HAP-1 (cell line): Measurements from ENCODE around the gene SPA17.

Experiments
- DNase-seq, 2 experiments: peaks; one replicate each; pipeline ENCODE4 v3.0.0-alpha.2; 2016 to 2020; ENCODE audit warnings: low spot score in 2 of 2
- H3K27me3 ChIP-seq: fragments of 250-450 bp; sonication (Bioruptor Pico); 2 replicates; pipeline ENCODE4 v1.5.1; 2020; ENCODE audit warnings: low read depth, mild to moderate bottlenecking, moderate library complexity
- H3K36me3 ChIP-seq: fragments of 250-450 bp; sonication (Bioruptor Pico); replicated peaks from 2 replicates; pipeline ENCODE4 v1.5.1; 2020; ENCODE audit warnings: mild to moderate bottlenecking
- H3K4me1 ChIP-seq: fragments of 250-450 bp; sonication (Bioruptor Pico); 2 replicates; pipeline ENCODE4 v1.5.1; 2020; ENCODE audit warnings: mild to moderate bottlenecking
- H3K4me3 ChIP-seq: fragments of 250-450 bp; sonication (Bioruptor Pico); 2 replicates; pipeline ENCODE4 v1.5.1; 2020; ENCODE audit warnings: mild to moderate bottlenecking, moderate library complexity
- H3K9me3 ChIP-seq: fragments of 250-450 bp; sonication (Bioruptor Pico); 2 replicates; pipeline ENCODE4 v1.5.1; 2020; ENCODE audit warnings: mild to moderate bottlenecking, moderate library complexity
- in situ Hi-C: fragments of 300-500 bp; cut with MboI; formaldehyde crosslinking; loops from 3 replicates; pipeline ENCODE4 v1.14.3; 2020; ENCODE audit warnings: low sequenced_read_pairs, inconsistent platforms, mixed read lengths

Gene SPA17

DNA sequence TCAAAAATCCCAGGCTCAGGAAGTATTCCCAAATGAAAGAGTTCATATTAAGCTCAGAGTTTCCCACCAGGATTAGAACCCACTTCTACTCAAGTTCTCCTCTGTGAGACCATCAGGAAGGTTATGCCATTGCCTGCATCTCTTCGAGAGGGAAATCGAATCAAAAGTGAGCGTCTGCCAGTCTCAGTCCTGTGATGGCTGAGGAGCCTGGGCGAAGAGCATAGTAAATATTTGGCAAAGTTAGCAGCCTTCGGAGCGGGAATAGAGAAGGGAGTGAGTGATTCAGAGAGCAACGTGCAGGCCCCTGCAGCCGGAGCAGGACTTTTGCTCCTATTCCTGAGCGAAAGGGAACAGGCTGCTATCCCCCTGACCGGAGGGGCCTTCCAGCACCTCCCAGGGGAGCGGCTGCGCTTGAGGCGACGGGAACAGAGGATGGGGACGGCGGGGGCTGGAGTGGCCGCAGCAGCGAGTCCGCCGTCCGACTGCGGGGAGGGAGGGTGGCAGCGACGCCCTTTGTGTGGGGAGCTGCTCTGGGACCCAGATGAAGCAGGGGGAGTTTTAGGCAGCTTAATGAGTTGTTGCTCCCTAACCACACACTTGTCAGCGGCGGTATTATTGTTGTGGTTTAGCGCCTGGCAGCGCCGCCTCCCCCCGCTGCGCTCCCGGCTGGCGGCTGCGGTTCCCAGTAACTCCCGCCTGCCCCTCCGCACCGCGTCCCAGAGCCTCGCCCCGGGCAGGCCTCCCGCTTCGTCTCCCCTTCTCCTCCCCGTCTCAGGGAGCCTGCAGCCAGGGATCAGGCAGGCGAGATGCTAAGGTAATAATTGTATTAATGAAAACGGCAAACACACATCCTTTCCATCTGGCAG, 44.3 kb downstream of the SPA17 start:
- no peaks in the 10 kb centered on the region for H3K36me3 ChIP-seq
- in situ Hi-C loops = no loop called here
- H3K27me3 ChIP-seq = peaks cover 28% of the 10 kb centered on the region
- peaks cover 3% of the 10 kb centered on the region; the same call in 1 of the 2 replicates for H3K4me1 ChIP-seq
- H3K4me3 ChIP-seq = peak overlapping the region; percentile 18
- DNase-seq = peak; percentile 22 to 51
- H3K9me3 ChIP-seq = no peaks in the 10 kb centered on the region

- no peak for DNase-seq
- Histone ChIP-seq H3K4me3 (no peak overlapping the region), H3K36me3 (no peaks in the 10 kb centered on the region), H3K4me1 (peaks cover 3% of the 10 kb centered on the region; the same call in 1 of the 2 replicates), H3K27me3 (peaks cover 28% of the 10 kb centered on the region), H3K9me3 (no peaks in the 10 kb centered on the region)
- in situ Hi-C loops = no loop called here
These were observed 45.1 kb downstream of the SPA17 start for GRCh38 chr11:124718801-124719200.

- Histone ChIP-seq H3K9me3 (no peaks in the 10 kb centered on the region), H3K36me3 (no peaks in the 10 kb centered on the region), H3K4me1 (peaks cover 3% of the 10 kb centered on the region; the same call in 1 of the 2 replicates), H3K4me3 (no peak overlapping the region), H3K27me3 (peaks cover 28% of the 10 kb centered on the region)
- no peak for DNase-seq
- in situ Hi-C loops = no loop called here
These were observed 45.8 kb downstream of the SPA17 start for GRCh38 chr11:124719534-124719933.

DNA sequence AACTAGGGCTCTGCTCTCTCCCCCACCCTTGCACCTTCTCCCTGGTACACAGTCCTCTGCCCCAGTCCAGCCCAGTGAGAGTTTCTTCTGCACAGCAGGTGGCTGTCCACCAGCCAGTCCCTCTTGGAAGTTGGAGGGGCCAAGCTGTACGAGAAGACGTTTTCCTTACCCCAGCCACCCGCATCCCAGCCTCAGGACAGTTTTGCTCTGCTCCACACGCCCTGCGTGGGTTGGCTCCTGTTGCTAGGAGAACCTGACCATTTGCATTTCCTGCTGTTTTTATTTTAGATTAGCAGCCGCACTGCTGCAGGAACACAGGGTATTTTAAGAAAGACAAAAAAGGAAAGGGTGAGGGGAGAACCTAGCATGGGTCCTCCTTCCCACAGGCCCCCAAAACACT, 48.5 kb downstream of the SPA17 start:
- H3K4me3 ChIP-seq = no peak overlapping the region
- H3K4me1 ChIP-seq = peaks cover 13% of the 10 kb centered on the region
- H3K27me3 ChIP-seq = peaks cover 28% of the 10 kb centered on the region
- in situ Hi-C loops = no loop called here
- no peak for DNase-seq
- H3K9me3 ChIP-seq = no peaks in the 10 kb centered on the region
- H3K36me3 ChIP-seq = no peaks in the 10 kb centered on the region

GRCh38 chr11:124724979-124725718, 51.4 kb downstream of the SPA17 start:
- Histone ChIP-seq H3K9me3 (no peaks in the 10 kb centered on the region), H3K36me3 (no peaks in the 10 kb centered on the region), H3K27me3 (peaks cover 4% of the 10 kb centered on the region; the same call in 1 of the 2 replicates), H3K4me1 (peaks cover 11% of the 10 kb centered on the region), H3K4me3 (no peak overlapping the region)
- in situ Hi-C loops = no loop called here
- peak in 1 of 2 experiments; percentile 50 for DNase-seq

- DNase-seq = no peak
- H3K9me3 ChIP-seq = no peaks in the 10 kb centered on the region
- in situ Hi-C loops = no loop called here
- H3K27me3 ChIP-seq = peaks cover 4% of the 10 kb centered on the region; the same call in 1 of the 2 replicates
- H3K36me3 ChIP-seq = no peaks in the 10 kb centered on the region
- H3K4me1 ChIP-seq = peaks cover 11% of the 10 kb centered on the region
- H3K4me3 ChIP-seq = no peak overlapping the region
These were observed 52.0 kb downstream of the SPA17 start for GRCh38 chr11:124725719-124726105.

GRCh38 chr11:124727474-124727873, 53.8 kb downstream of the SPA17 start:
- H3K36me3 ChIP-seq = no peaks in the 10 kb centered on the region
- in situ Hi-C loops = no loop called here
- H3K4me1 ChIP-seq = peaks cover 11% of the 10 kb centered on the region
- H3K9me3 ChIP-seq = no peaks in the 10 kb centered on the region
- no peak for DNase-seq
- peaks cover 3% of the 10 kb centered on the region; the same call in 1 of the 2 replicates for H3K27me3 ChIP-seq
- H3K4me3 ChIP-seq = no peak overlapping the region

GRCh38 chr11:124728134-124728533, 54.4 kb downstream of the SPA17 start:
- peaks cover 11% of the 10 kb centered on the region for H3K4me1 ChIP-seq
- no peaks in the 10 kb centered on the region for H3K27me3 ChIP-seq
- no peak overlapping the region for H3K4me3 ChIP-seq
- no peaks in the 10 kb centered on the region for H3K9me3 ChIP-seq
- no peak for DNase-seq
- H3K36me3 ChIP-seq = no peaks in the 10 kb centered on the region
- in situ Hi-C loops = no loop called here

GRCh38 chr11:124729571-124729970, 55.9 kb downstream of the SPA17 start:
- Histone ChIP-seq H3K4me1 (peaks cover 11% of the 10 kb centered on the region), H3K4me3 (no peak overlapping the region), H3K27me3 (peaks cover 2% of the 10 kb centered on the region; the same call in 1 of the 2 replicates), H3K36me3 (no peaks in the 10 kb centered on the region), H3K9me3 (no peaks in the 10 kb centered on the region)
- DNase-seq = no peak
- in situ Hi-C loops = no loop called here

DNA sequence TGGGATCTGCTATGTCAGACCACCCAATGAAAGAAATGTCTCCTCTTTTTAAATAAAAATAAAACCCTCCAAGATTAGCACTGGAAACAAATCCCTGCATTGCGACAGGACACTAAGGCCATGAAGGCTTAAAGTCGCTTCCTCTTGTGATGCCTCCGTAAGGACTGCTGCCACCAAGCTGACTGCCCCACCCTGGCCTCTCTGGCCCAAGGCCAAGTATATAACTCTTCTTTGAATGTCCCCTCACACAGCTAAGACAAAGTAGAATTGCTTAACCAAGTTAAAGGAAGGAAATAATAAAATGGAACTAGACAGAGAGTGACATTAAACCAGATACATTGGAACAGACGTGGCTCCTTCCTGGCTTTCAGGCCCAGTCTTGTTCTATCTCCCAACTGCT, 58.5 kb downstream of the SPA17 start:
- no peaks in the 10 kb centered on the region for H3K36me3 ChIP-seq
- peaks cover 6% of the 10 kb centered on the region; the same call in 1 of the 2 replicates for H3K27me3 ChIP-seq
- H3K4me1 ChIP-seq = no peaks in the 10 kb centered on the region
- no peak overlapping the region for H3K4me3 ChIP-seq
- H3K9me3 ChIP-seq = no peaks in the 10 kb centered on the region
- in situ Hi-C loops = no loop called here
- no peak for DNase-seq

- no peak for DNase-seq
- H3K27me3 ChIP-seq = peaks cover 6% of the 10 kb centered on the region; the same call in 1 of the 2 replicates
- H3K4me3 ChIP-seq = no peak overlapping the region
- no peaks in the 10 kb centered on the region for H3K9me3 ChIP-seq
- H3K36me3 ChIP-seq = no peaks in the 10 kb centered on the region
- H3K4me1 ChIP-seq = peaks cover 10% of the 10 kb centered on the region
- in situ Hi-C loops = no loop called here
These were observed 63.0 kb downstream of the SPA17 start for GRCh38 chr11:124736736-124737135.

- peaks cover 10% of the 10 kb centered on the region for H3K4me1 ChIP-seq
- in situ Hi-C loops = no loop called here
- no peak for DNase-seq
- no peaks in the 10 kb centered on the region for H3K36me3 ChIP-seq
- no peaks in the 10 kb centered on the region for H3K9me3 ChIP-seq
- peaks cover 6% of the 10 kb centered on the region; the same call in 1 of the 2 replicates for H3K27me3 ChIP-seq
- H3K4me3 ChIP-seq = no peak overlapping the region
These were observed 64.1 kb downstream of the SPA17 start for GRCh38 chr11:124737638-124738305.

DNA sequence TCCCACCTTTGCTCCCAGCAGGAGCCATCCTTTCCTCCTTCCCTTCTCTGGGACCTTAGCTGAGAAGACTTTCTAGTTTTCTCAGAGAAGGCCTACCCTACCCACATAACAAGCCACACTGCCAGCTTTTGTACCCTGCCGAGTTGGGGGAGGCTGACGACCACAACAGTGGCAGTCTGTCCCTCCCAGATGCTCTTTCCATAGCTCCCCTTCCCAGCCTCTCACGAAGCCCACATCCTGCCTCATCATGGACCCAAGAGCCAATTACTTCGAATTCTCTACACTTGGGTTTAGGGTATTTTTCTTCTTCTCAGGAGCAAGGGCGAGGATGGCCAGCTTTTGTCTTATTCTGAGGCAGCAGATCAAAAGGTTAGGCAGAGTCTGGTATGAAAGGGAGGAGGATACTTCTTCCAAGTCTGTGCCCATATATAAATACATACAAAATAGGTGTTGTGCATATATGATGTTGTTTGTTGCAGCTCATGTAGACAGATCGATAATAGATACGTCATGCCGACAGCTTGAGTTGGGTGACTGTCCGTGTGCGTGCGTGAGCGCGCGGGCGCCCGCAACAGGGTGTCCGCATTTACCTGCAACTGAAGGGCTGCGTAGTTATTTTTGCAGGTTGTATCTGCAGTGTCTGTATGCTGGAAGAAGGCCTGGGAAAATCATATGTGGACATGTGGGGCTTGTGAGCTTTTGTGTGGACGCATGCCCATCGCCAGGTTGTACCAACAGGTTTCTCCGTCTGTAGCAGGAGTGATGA, 65.2 kb downstream of the SPA17 start:
- Histone ChIP-seq H3K36me3 (no peaks in the 10 kb centered on the region), H3K4me1 (peaks cover 10% of the 10 kb centered on the region), H3K27me3 (peaks cover 6% of the 10 kb centered on the region; the same call in 1 of the 2 replicates), H3K4me3 (no peak overlapping the region), H3K9me3 (no peaks in the 10 kb centered on the region)
- in situ Hi-C loops = no loop called here
- no peak for DNase-seq
